HepG2 (cell line): ENCODE results near the gene CPED1. TPM values are rescaled to one million over a fixed set of nuclear protein-coding genes. Genes with fewer than 3 reads are reported as not detected.

Source experiments
- ATAC-seq: fragments of 200-7000 bp; cut with Tn5 transposase; 3 replicates; pipeline ENCODE4 v1.9.1; 2020; ENCODE audit warnings: mild to moderate bottlenecking, moderate library complexity
- BruUV-seq: library from RNA; stranded (reverse); fragments of 400-500 nt; replicated peaks from 2 replicates; lab custom pipeline; 2021; lab: Mats Ljungman, UMichigan
- CTCF ChIA-PET: fragments of 300-600 bp; formaldehyde crosslinking; extraction: SDS; loops from one replicate; lab custom pipeline; 2021; ENCODE audit warnings: low total read pairs, inconsistent platforms, low intra/inter-chr PET ratio; lab: Yijun Ruan, JAX
- POLR2A ChIA-PET: fragments of 350-600 bp; sonication (Branson Sonifier 250); formaldehyde crosslinking; loops from one replicate; lab custom pipeline; 2020; ENCODE audit warnings: antibody characterized with exemption, inconsistent platforms; lab: Yijun Ruan, JAX
- DNase-seq: peaks from one replicate; pipeline ENCODE4 v3.0.0-alpha.2; 2015; ENCODE audit warnings: low spot score
- FAIRE-seq: peaks from 3 replicates; lab custom pipeline; 2011; peaks lifted over from hg19 to GRCh38; lab: Jason Lieb, UNC
- H2AFZ ChIP-seq: one replicate; pipeline ENCODE4 v1.6.1; 2011; ENCODE audit warnings: low read length, inconsistent platforms
- H3K27ac ChIP-seq: fragments of 300-600 bp; 3 replicates; pipeline ENCODE4 v1.8.0; 2011; ENCODE audit warnings: mixed run types, mild to moderate bottlenecking, mixed read lengths, low read length, inconsistent platforms; ENCODE audit not compliant: insufficient read depth; ENCODE audit errors: extremely low read length
- H3K27me3 ChIP-seq, 2 experiments: fragments of 200-600 bp in 1 of 2; 2 replicates in 1 of 2; 3 replicates in 1 of 2; pipeline versions ENCODE4 v1.6.0 to v1.8.0; 2011; ENCODE audit warnings: low read length in 2 of 2, mild to moderate bottlenecking in 2 of 2, moderate library complexity in 2 of 2, inconsistent platforms in 1 of 2; ENCODE audit not compliant: insufficient read depth in 2 of 2, control insufficient read depth in 1 of 2
- H3K36me3 ChIP-seq, 2 experiments: fragments of 200-600 bp in 1 of 2; replicated peaks in 1 of 2; 2 replicates in 1 of 2; 3 replicates in 1 of 2; pipeline versions ENCODE4 v1.5.1 to v1.8.0; 2011; ENCODE audit warnings: low read length in 2 of 2, inconsistent platforms in 1 of 2; ENCODE audit not compliant: insufficient read depth in 2 of 2, control insufficient read depth in 1 of 2
- H3K4me1 ChIP-seq: 2 replicates; pipeline ENCODE4 v1.5.1; 2012; ENCODE audit warnings: low read length, inconsistent platforms; ENCODE audit not compliant: insufficient read depth
- H3K4me2 ChIP-seq: 2 replicates; pipeline ENCODE4 v1.6.0; 2011; ENCODE audit warnings: low read depth, low read length, inconsistent platforms
- H3K4me3 ChIP-seq, 3 experiments: fragments of 200-600 bp in 1 of 3; sonication (generic), shearing (Covaris generic) in 1 of 3; replicated peaks in 1 of 3; 2 replicates each; pipeline ENCODE4 v1.5.1; 2011 to 2016; ENCODE audit warnings: low read length in 3 of 3, inconsistent platforms in 2 of 3, low read depth in 2 of 3, mild to moderate bottlenecking in 2 of 3, control low read depth in 1 of 3, mixed read lengths in 1 of 3; ENCODE audit not compliant: insufficient read depth in 1 of 3
- H3K79me2 ChIP-seq: one replicate; pipeline ENCODE4 v1.6.1; 2011; ENCODE audit warnings: low read length, inconsistent platforms; ENCODE audit not compliant: insufficient read depth
- H3K9ac ChIP-seq: 2 replicates; pipeline ENCODE4 v1.6.0; 2011; ENCODE audit warnings: mild to moderate bottlenecking, low read depth, low read length, inconsistent platforms; ENCODE audit not compliant: insufficient read depth
- H3K9me3 ChIP-seq: 2 replicates; pipeline ENCODE4 v1.5.1; 2012; ENCODE audit warnings: mild to moderate bottlenecking, low read length
- H4K20me1 ChIP-seq: 2 replicates; pipeline ENCODE4 v1.6.0; 2011; ENCODE audit warnings: inconsistent platforms, mild to moderate bottlenecking, low read length, moderate library complexity; ENCODE audit not compliant: insufficient read depth
- JUNB ChIP-seq: sonication (generic); formaldehyde crosslinking; IDR thresholded peaks from 2 replicates; pipeline ENCODE4 v1.8.0; 2022; ENCODE audit warnings: missing genetic modification reagents, mild to moderate bottlenecking, borderline replicate concordance
- NFE2L1 ChIP-seq: sonication (generic); formaldehyde crosslinking; IDR thresholded peaks from 2 replicates; pipeline ENCODE4 v1.4.0; 2020; ENCODE audit warnings: missing genetic modification reagents, mild to moderate bottlenecking, borderline replicate concordance
- SP2 ChIP-seq: sonication (generic); formaldehyde crosslinking; IDR thresholded peaks from 2 replicates; pipeline ENCODE4 v1.5.1; 2020; ENCODE audit warnings: mild to moderate bottlenecking, missing genetic modification reagents
- ZNF605 ChIP-seq: sonication (generic); formaldehyde crosslinking; IDR thresholded peaks from 2 replicates; pipeline ENCODE4 v1.8.0; 2022; ENCODE audit warnings: mild to moderate bottlenecking, missing genetic modification reagents
- WGBS: methylation state at CpG from one replicate; pipeline ENCODE4 v1.1.6; 2017; ENCODE audit warnings: low lambda C conversion rate; 5-methylcytosine and 5-hydroxymethylcytosine counted together
- in situ Hi-C: cut with HindIII; loops from 2 replicates; pipeline ENCODE4 v1.10.0; 2017; ENCODE audit warnings: low pct_unique_long_range_greater_than_20kb; ENCODE audit not compliant: extremely low pct_ligation_motif_present
- intact Hi-C: fragments of 100-400 bp; cut with micrococcal nuclease; formaldehyde crosslinking; loops from one replicate; pipeline ENCODE4 v1.10.0; 2022; ENCODE audit not compliant: unreplicated experiment
- polyA plus RNA-seq, 8 experiments: library from polyadenylated mRNA; depleted of rRNA in 3 of 8; stranded (reverse) in 7 of 8; unstranded in 1 of 8; fragments of >200 nt; fragmentation: Illumina TruSeq in 4 of 8; extraction: Trizol in 4 of 8; gene quantifications; 2 replicates each; pipeline versions ENCODE4 v1.2.1 to v1.2.3, GENCODE V29; 2011 to 2016; ENCODE audit warnings: low read depth in 4 of 8, missing spikeins in 1 of 8, mixed read lengths in 1 of 8; ENCODE audit not compliant: insufficient read depth in 1 of 8
- total RNA-seq, 5 experiments: library from RNA; depleted of rRNA; stranded (reverse); fragments of >200 nt; fragmentation: Illumina TruSeq; extraction: Trizol; gene quantifications; 2 replicates each; pipeline ENCODE4 v1.2.3, GENCODE V29; 2016; ENCODE audit warnings: low read depth in 1 of 5
- TF ChIP-seq, protein P1 (sequence below): sonication (generic); formaldehyde crosslinking; conservative IDR thresholded peaks from 2 replicates; pipeline ENCODE4 v1.4.0; 2020; ENCODE audit warnings: missing genetic modification reagents

The CPED1 gene
- total and polyA plus RNA-seq, 2 of the 13 experiments (the other 11 are each of a cell fraction or from before 2014, with no cell fraction given), result 11.5 to 27.0 TPM

DNA sequence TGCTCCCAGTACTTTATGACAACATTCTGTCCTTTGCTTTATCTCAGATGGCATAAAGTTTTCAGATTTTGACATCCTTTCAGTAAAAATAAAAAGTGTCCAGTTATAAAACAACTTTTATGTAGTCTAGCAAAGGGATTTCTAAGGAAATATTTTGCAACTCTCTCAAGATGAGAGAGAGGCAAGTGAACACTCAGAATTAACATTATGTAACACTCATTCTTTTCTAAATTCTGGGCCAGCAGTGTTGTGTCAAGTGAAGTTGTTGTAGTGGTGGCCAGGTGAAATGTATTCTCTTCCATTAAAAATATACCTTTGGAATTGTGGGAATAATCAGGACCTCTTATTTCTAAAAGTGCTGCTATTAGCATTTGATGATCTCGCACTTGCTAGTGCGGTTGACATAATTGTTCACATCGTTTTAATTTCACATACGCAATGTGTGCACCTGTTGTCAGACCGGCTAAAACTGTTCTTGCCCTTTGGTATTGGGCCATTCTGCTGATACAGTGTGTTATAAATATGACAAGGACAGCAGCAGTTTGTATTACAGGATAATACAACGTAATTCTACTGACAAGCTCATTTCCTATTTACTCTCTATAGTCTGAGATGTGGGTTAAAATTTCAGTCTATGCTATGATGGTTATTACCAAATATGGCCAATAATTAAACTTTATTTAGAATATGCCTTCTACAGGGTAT, 23.8 kb downstream of the CPED1 start:
- no peak for ATAC-seq
- TF ChIP-seq NFE2L1 (CRISPR knock-in tag) (no peak), JUNB (CRISPR knock-in tag) (no peak), ZNF605 (CRISPR knock-in tag) (no peak), SP2 (CRISPR knock-in tag) (no peak)
- TF ChIP-seq, protein P1, sequence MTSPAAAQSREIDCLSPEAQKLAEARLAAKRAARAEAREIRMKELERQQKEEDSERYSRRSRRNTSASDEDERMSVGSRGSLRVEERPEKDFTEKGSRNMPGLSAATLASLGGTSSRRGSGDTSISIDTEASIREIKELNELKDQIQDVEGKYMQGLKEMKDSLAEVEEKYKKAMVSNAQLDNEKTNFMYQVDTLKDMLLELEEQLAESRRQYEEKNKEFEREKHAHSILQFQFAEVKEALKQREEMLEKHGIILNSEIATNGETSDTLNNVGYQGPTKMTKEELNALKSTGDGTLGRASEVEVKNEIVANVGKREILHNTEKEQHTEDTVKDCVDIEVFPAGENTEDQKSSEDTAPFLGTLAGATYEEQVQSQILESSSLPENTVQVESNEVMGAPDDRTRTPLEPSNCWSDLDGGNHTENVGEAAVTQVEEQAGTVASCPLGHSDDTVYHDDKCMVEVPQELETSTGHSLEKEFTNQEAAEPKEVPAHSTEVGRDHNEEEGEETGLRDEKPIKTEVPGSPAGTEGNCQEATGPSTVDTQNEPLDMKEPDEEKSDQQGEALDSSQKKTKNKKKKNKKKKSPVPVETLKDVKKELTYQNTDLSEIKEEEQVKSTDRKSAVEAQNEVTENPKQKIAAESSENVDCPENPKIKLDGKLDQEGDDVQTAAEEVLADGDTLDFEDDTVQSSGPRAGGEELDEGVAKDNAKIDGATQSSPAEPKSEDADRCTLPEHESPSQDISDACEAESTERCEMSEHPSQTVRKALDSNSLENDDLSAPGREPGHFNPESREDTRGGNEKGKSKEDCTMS (CRISPR knock-in tag), result no peak
- TF ChIP-seq, all 625 proteins: peak for 0
- H3K27me3 ChIP-seq, result no peaks in the 10 kb centered on the region
- no peak overlapping the region for H3K4me3 ChIP-seq
- H3K9me3 ChIP-seq, result no peaks in the 10 kb centered on the region
- 33% methylated on average over 6 of the region's 6 CpGs for WGBS
- H3K9ac ChIP-seq, result no peak overlapping the region
- no peak overlapping the region for H2AFZ ChIP-seq
- FAIRE-seq, result no peak
- no TSS peak for BruUV-seq
- no peak overlapping the region for H3K4me2 ChIP-seq
- no peaks in the 10 kb centered on the region for H4K20me1 ChIP-seq
- H3K36me3 ChIP-seq, result no peaks in the 10 kb centered on the region
- CTCF ChIA-PET, result no interaction called here
- no peak for DNase-seq
- H3K79me2 ChIP-seq, result no peaks in the 10 kb centered on the region
- H3K4me1 ChIP-seq, result no peaks in the 10 kb centered on the region
- POLR2A ChIA-PET, result no interaction called here
- H3K27ac ChIP-seq, result no peak overlapping the region
- in situ Hi-C loops (no loop called here), intact Hi-C loops (no loop called here)
